ENCODE measurements around the gene USP28.

The USP28 gene

GRCh38 chr11:113818426-113818825, 56.9 kb downstream of the USP28 start:
- TF ChIP-seq, protein P1, sequence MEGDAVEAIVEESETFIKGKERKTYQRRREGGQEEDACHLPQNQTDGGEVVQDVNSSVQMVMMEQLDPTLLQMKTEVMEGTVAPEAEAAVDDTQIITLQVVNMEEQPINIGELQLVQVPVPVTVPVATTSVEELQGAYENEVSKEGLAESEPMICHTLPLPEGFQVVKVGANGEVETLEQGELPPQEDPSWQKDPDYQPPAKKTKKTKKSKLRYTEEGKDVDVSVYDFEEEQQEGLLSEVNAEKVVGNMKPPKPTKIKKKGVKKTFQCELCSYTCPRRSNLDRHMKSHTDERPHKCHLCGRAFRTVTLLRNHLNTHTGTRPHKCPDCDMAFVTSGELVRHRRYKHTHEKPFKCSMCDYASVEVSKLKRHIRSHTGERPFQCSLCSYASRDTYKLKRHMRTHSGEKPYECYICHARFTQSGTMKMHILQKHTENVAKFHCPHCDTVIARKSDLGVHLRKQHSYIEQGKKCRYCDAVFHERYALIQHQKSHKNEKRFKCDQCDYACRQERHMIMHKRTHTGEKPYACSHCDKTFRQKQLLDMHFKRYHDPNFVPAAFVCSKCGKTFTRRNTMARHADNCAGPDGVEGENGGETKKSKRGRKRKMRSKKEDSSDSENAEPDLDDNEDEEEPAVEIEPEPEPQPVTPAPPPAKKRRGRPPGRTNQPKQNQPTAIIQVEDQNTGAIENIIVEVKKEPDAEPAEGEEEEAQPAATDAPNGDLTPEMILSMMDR (conservative IDR thresholded peaks at IDR 0.05; ENCODE audit: low read length): no peak

GRCh38 chr11:113817626-113818025, 57.7 kb downstream of the USP28 start:
- TF ChIP-seq, protein P1 (conservative IDR thresholded peaks at IDR 0.05; ENCODE audit: low read length): no peak
- no peak for DNase-seq (ENCODE audit: low read depth)
- no peak overlapping the region for H3K4me3 ChIP-seq (ENCODE audit: low read length)

More at GRCh38 chr11:113818426-113818825, 56.9 kb downstream of the USP28 start:
- no peak for DNase-seq (ENCODE audit: low read depth)
- H3K4me3 ChIP-seq (ENCODE audit: low read length): no peak overlapping the region

- TF ChIP-seq, protein P1 (conservative IDR thresholded peaks at IDR 0.05; ENCODE audit: low read length): no peak
- peak; percentile 11 for DNase-seq (ENCODE audit: low read depth)
- no peak overlapping the region for H3K4me3 ChIP-seq (ENCODE audit: low read length)
Measured at GRCh38 chr11:113817162-113817561, 58.2 kb downstream of the USP28 start.

DNA sequence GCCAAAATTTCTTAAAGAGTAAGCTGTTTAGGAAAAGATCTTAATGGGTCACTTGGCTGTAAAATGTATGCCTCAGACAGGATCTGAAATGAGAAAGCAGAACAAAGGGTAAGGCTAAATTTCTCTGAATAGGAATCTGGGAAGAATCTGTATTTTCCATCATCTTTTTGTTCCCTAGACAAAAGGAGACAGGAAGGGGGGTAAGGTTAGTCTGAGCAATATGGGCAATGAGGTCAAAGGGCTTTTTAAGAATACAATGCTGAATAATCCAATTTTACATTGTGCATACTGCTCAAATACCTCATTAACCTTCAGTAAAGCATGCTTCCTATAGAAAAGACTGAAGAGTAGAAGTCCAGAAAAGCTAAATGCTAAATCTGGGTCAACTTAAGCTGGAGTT, 61.2 kb downstream of the USP28 start:
- TF ChIP-seq, protein P1 (conservative IDR thresholded peaks at IDR 0.05; ENCODE audit: low read length): no peak
- no peak overlapping the region for H3K4me3 ChIP-seq (ENCODE audit: low read length)
- no peak for DNase-seq (ENCODE audit: low read depth)

DNA sequence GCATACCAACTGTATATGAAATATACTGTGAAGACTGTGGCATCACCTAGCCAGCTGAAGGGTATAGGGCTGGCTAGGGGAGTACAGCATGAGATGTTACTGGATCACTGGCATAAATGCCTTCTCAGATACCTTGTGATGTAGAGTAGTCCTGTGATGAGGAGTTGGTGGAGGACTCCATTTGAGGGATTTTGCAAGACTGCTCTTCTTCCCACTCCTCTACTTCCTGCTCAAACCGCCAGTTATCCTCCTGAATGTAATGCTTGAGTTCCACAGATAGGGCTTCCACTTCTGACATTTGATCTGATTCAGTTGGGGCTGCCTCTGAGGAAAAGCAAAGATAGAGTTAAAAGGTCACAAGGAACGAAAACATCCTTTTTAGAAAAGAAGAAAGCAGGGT, 66.4 kb downstream of the USP28 start:
- no peak for DNase-seq (ENCODE audit: low read depth)
- TF ChIP-seq, protein P1 (conservative IDR thresholded peaks at IDR 0.05; ENCODE audit: low read length): no peak
- H3K4me3 ChIP-seq (ENCODE audit: low read length): no peak overlapping the region

DNA sequence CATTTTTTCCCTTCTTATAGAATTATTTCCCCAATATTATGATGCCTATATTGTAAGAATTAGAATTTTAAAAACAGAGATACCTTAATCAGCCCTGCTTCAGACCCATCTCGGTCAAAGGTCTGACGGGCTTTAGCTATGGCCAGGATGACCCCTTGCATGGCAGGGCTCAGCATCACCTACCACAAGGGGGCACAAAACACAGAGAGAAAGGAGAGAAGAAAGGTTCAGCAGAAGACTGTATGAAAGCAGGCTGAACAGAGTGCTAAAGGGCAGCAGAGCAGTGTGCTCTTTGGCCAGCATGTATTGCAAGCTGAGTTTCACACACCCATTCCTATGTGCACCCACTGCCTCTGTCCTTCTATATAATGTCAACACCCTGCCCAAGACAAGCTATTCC, 69.0 kb downstream of the USP28 start:
- H3K4me3 ChIP-seq (ENCODE audit: low read length): no peak overlapping the region
- TF ChIP-seq, protein P1 (conservative IDR thresholded peaks at IDR 0.05; ENCODE audit: low read length): peak; percentile 39
- peak; percentile 4 for DNase-seq (ENCODE audit: low read depth)

DNA sequence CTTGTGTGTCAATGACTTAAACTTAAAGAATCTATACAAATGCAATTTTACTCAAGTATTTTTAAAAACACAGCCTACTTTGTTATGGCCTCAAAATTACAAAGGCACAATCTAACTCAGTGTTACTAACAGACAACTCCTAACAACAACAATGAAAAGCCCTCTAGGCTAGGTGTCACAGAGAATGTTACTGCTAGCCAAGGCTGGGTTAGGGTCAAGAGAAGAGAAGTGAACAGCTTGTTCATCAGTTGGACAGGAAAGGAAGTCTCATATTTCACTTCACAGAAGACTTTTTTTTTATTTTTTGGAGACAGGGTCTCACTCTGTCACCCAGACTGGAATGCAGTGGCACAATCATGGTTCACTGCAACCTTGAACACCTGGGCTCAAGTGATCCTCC, 69.7 kb downstream of the USP28 start:
- no peak for DNase-seq (ENCODE audit: low read depth)
- TF ChIP-seq, protein P1 (conservative IDR thresholded peaks at IDR 0.05; ENCODE audit: low read length): no peak

More for the DNA sequence above, 69.7 kb downstream of the USP28 start:
- H3K4me3 ChIP-seq (ENCODE audit: low read length): no peak overlapping the region
